Measurements from ENCODE around the gene ADPRM.

- no peak for TF ChIP-seq EZH2 (IDR thresholded peaks at IDR 0.05; ENCODE audit: low read length)
- TF ChIP-seq CTCF (optimal IDR thresholded peaks at IDR 0.05 in 1 of 3, IDR thresholded peaks at IDR 0.05 in 1 of 3, conservative IDR thresholded peaks at IDR 0.05 in 1 of 3; ENCODE audit: extremely low read depth in 1 of 3, insufficient read depth in 2 of 3, low read length in 3 of 3) = no peak
Observed at GRCh38 chr17:10726196-10726595, 28.8 kb downstream of the ADPRM start.
